SW480 (cell line): ENCODE data around the gene BCLAF3.

Experiments
- DNase-seq: peaks from one replicate; pipeline ENCODE4 v3.0.0-alpha.2; 2016; ENCODE audit warnings: low spot score

BCLAF3 gene

GRCh38 chrX:19990556-19991349 lies at the start of gene BCLAF3:
Gene BCLAF3 (minus strand): TSS chrX:19991061. CDS start chrX:19970264, 20,797 bp downstream.
- peak; percentile 84 for DNase-seq

- no peak for DNase-seq
Measured at GRCh38 chrX:20038966-20039365, 48.1 kb upstream of the BCLAF3 start.

DNA sequence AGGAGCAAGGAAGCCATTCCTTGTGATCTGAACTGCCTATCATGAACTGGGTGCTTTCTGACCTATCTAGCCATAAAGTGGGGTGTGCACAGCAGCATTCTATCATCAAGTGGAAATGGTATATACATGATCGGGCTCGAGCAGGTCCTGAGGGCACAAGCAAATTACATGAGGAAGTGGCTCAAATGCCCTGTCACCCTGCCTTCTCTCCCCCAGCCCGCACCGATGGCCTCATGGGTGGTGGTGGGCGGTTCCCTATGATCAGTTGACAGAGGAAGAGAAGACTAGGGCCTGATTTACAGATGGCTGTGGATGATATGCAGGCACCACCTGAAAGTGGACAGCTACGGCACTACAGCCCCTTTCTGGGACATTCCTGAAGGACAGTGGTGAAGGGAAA lies 46.3 kb upstream of the BCLAF3 start:
- no peak for DNase-seq

DNA sequence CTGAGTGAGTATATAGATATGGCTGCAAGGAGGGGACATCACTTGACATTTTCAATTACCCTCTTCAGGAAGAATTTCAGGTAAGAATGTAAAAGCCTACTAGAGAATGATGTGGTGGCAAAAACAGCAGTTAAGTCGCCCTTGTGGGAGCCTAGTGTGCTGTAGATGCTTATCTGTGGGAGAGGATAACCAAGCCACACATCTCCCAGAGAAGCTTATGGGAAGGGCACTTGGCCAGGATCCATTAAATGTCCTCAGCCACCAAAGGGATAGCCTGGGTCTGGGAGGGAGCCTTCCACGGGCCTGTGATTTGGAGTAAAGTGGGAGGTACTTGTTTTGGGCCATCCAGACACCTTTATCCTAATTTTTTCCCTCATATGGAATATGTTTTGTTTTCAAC lies 41.3 kb upstream of the BCLAF3 start:
- DNase-seq: no peak

- peak; percentile 78 for DNase-seq
Measured at GRCh38 chrX:20029728-20030127, 38.9 kb upstream of the BCLAF3 start.

- peak; percentile 28 for DNase-seq
Measured at GRCh38 chrX:20028588-20028987, 37.7 kb upstream of the BCLAF3 start.

DNA sequence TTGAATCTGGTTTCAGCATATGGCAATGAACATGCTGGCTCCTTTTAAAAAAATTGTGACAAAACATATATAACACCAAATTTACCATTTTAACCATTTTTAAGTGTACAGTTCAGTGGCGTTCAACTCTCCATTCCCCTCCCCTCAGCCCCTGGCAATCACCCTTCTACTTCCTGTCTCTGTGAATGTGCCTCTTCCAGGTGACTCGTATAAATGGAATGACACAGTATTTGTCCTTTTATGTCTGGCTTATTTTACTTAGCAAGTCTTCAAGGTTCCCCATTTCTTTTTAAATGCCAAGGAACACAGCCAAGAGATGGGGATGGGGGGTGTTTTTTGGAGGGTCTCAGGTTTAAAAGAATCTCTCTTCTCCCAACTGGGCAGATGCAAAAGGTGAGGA lies 35.4 kb upstream of the BCLAF3 start:
- peak; percentile 48 for DNase-seq

- DNase-seq: no peak
Measured at GRCh38 chrX:20019672-20020365, 29.0 kb upstream of the BCLAF3 start.

DNA sequence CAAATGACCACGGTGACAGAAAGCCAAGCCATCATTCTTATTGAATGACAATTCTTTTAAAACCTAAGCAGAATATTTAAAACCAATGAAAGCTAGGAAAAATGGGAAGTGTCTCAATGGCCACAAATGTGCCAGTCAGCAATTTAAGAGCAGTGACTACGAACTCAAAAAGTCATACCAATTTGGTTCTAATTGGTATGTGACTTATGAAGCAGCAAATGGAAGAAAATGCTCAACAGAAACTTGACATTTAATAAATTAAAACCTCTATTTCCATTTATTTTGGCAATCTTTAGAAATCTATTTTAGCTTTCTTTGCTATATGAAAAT lies 25.7 kb upstream of the BCLAF3 start:
- no peak for DNase-seq

- DNase-seq: no peak
Measured at GRCh38 chrX:20015945-20016615, 25.2 kb upstream of the BCLAF3 start.

DNA sequence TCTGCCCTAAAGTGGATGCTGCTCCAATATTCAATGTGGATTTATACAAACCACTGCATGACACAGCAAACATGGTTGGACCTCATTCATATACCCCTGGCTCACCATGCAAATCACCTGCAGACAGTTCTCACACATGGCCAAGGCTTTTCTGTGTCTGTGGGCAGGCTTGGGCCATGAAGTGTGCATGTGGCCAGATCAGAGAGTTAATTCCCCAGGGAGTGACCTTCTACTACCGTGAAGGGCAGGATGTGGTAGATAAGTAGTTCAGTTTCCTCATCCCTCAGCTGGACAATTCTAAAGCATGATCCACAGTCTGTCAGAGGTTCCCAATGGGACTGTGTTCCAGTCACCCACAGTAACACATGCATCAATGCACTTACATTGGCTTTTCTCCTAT lies 24.6 kb upstream of the BCLAF3 start:
- no peak for DNase-seq

- DNase-seq: no peak
Measured at GRCh38 chrX:20011608-20012007, 20.7 kb upstream of the BCLAF3 start.

- no peak for DNase-seq
Measured at GRCh38 chrX:20007962-20008622, 17.2 kb upstream of the BCLAF3 start.

DNA sequence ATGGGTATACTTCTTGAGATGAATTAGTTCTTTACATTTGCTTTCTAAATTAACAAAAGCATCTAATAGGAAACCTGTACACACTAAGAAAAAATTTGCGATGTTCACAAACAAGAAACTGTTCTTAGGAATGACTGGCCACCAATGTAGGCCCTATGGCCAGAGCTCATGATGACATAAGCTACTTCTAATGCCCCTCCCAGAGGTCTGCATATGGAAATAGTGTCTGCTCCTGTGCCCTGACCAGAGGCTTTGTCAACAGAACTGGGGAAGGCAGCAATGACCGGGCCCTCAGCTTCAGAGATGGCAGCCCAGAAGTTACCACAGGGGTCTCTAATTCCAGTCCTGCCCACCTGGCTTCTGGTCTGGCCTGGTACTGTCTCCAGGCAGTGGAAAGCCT lies 15.0 kb upstream of the BCLAF3 start:
- DNase-seq: no peak

DNA sequence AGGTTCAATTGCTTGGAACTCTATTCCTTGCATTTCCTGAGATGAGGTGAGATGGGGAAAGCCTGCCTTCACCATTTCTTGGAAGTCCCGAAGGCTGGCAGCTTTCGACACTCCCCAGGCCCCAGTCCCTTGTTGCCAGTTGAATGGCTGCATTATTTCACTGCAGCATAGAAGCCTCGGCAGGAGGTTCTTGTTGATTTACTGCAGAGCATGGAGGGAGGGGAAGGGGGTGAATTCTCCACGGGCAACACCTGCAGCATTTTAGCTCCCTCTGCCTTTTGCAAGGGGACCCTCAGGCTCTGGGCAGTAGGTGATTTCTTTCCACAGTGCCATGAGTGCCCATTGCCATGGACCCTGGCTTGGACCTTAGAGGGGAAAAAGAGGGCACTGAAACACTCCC lies 10.7 kb upstream of the BCLAF3 start:
- no peak for DNase-seq

DNA sequence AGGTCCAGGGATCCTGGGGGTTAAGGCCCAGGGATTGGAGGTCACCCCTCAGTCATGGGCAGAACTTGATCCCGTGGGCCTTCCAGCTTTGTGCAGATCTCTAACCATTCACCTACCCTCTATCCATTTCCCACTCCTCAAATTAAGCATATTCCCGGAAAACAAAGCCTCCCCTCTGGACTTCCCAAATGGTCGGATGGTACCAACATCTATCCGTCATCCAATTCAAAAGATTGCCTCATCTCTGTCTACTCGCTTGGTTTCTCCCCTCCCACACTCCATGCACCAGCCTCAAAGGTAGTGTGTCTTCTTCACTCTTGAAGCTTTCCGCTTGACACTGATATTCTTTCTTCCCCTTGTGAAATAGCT lies 473 bp upstream of the BCLAF3 start:
- no peak for DNase-seq

- DNase-seq: peak; percentile 15
Measured at GRCh38 chrX:19990151-19990555, 708 bp downstream of the BCLAF3 start.

DNA sequence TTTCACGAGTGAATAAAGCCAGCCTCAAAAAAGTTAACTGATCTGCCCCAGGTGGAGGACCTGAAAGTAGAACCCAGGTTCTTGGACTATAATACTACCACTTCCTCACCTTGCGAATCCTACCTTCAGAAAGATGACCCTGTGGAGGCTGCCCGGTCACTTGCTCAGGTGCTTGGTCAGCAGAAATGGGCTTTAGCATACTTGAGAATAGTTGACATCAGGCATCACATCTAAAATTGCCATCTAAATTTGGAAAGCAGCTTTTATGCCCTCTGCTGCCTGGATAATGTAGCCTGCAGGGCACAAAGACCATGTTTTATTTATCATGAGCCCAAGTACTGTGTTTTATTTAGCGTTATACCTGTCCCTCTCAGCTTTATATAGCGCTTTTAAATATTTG lies 3.0 kb downstream of the BCLAF3 start:
- DNase-seq: no peak

DNA sequence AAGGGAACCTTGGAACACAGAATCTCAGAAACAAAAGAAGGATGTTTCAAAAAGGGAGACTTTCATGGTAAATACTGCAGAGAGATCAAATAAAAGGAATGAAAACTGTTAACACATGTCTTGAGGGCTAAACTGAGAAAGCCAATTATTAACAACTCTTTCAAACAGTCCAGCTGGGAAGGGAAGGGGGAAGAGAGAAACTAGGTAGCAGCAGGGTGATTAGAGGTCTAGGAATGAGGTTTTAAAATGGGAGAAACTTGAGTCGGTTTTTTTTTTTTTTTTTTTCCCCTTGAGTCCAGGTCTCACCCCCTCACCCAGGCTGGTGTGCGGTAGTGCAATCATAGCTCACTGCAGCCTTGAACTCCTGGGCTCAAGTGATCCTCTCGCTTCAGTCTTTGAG lies 4.3 kb downstream of the BCLAF3 start:
- DNase-seq: no peak

GRCh38 chrX:19981947-19982346 lies 8.9 kb downstream of the BCLAF3 start:
- DNase-seq: no peak

GRCh38 chrX:19975845-19976244 lies 15.0 kb downstream of the BCLAF3 start:
- DNase-seq: no peak

DNA sequence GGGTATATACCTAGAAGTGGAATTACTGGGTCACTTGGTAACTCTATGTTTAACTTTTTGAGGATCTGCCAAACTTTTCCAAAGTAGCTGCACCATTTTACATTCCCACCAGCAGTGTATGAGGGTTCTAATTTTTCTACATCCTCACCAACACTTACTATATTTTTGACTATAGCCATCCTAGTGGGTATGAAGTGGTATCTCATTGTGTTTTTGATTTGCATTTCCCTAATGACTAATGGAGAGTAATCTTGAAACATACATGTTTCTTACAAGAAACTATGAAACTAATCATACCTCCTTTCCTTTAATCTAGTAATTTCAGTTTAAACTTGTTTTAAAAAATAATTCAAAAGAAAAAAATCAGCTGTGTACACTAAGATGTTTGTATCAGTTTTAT lies 17.9 kb downstream of the BCLAF3 start:
- DNase-seq: no peak

DNA sequence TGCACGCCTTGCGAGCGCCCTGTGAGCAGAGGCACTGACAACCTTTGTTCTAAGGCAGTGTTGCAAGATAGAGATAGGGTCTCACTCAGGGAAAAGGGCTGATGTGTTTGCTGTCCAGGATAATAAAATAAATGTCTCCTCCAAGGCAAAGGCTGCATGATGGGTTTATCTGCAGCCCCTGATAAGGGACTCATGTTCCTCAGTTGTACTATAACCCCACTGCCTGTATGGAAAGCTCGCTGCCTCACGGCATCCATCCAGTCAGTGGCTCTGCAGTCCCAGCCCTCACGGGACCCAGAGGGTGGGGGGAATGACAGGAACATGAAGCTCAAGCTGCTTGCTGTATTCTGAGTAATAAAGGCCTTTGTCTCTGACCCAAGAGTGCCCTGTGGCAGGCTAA lies 22.6 kb downstream of the BCLAF3 start:
- no peak for DNase-seq
